ENCODE data around the gene SLC23A2. TPM values are rescaled to one million over a fixed set of nuclear protein-coding genes. Genes with fewer than 3 reads are reported as not detected.
"Not testable (repeated sequence)": the region's sequence is repeated elsewhere in the genome, so short reads cannot be mapped to it uniquely, and the experiment has no call there.

Gene SLC23A2
- total RNA-seq, 4 donors from 2014 or later = 3.6 to 15.1 (median 11.1) TPM

DNA sequence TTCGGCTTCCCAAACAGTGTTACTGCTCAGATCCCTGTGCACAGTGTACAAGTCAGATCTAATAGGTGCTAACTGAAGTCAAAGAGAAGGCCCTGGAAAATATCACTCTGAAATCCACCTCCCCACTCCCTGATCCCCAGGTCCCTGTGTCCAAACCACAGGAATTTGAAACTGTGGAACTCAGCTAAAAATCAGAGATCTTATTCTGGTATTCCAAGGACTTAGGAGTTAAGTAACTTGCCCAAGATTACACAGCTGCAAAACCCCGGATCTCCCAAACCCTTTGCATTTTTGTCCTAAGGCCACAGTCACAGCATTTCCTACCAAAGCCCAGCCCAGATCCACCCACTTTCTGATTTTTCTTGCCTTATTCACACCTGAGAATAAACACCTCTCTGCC is 32.3 kb upstream of the SLC23A2 start:
- Histone ChIP-seq H3K27ac (no peak overlapping the region), H3K36me3 (no peaks in the 10 kb centered on the region), H3K4me3 (no peak overlapping the region), H3K4me1 (no peaks in the 10 kb centered on the region), H3K9me3 (no peaks in the 10 kb centered on the region), H3K27me3 (peaks cover 0 to 23% (median 0%) of the 10 kb centered on the region in 4 donors)
- WGBS, 2 donors = 59 to 63% methylated on average over 2 of the region's 2 CpGs
- no peak for DNase-seq
- no peak for TF ChIP-seq POLR2A (IDR thresholded peaks at IDR 0.05)
- TF ChIP-seq, protein P1, sequence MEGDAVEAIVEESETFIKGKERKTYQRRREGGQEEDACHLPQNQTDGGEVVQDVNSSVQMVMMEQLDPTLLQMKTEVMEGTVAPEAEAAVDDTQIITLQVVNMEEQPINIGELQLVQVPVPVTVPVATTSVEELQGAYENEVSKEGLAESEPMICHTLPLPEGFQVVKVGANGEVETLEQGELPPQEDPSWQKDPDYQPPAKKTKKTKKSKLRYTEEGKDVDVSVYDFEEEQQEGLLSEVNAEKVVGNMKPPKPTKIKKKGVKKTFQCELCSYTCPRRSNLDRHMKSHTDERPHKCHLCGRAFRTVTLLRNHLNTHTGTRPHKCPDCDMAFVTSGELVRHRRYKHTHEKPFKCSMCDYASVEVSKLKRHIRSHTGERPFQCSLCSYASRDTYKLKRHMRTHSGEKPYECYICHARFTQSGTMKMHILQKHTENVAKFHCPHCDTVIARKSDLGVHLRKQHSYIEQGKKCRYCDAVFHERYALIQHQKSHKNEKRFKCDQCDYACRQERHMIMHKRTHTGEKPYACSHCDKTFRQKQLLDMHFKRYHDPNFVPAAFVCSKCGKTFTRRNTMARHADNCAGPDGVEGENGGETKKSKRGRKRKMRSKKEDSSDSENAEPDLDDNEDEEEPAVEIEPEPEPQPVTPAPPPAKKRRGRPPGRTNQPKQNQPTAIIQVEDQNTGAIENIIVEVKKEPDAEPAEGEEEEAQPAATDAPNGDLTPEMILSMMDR (IDR thresholded peaks at IDR 0.05) = no peak
- intact Hi-C loops (cut with DNase I) = no loop called here

DNA sequence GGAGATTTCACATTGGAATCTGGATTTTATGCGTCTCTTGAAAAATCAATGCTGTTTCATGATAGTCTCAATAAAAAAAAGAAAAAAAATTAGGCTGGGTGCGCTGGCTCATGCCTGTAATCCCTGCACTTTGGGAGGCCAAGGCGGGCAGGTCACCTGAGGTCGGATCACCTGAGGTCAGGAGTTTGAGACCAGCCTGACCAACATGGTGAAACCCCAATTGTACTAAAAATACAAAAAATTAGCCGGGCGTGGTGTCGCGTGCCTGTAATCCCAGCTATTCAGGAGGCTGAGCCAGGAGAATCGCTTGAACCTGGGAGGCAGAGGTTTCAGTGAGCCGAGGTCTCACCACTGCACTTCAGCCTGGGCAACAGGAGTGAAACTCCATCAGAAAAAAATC is 30.4 kb upstream of the SLC23A2 start:
- H3K36me3 ChIP-seq; H3K4me3 ChIP-seq; H3K4me1 ChIP-seq; intact Hi-C loops (cut with DNase I); H3K9me3 ChIP-seq; H3K27ac ChIP-seq; DNase-seq: not testable (repeated sequence)
- H3K27me3 ChIP-seq = peaks cover 0 to 23% (median 0%) of the 10 kb centered on the region in 4 donors
- 85 to 88% methylated on average over 8 to 10 of the region's 10 CpGs for WGBS, 2 donors

DNA sequence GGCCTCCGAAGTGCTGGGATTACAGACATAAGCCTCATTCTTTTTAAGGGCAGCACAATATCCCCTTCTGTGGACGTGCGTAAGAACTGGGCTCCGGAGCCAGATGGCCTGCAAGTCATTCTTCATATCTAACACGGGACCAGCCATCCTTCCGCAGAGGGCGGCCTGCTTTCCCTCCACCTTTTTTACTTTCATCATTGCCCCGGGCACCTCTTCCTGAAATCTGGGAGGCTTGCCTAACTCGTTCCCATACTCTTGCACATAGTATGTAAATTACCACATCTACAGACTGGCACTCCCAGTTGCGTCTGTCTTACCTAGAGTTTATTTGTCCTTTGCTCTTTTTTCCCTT is 29.9 kb upstream of the SLC23A2 start:
- H3K27me3 ChIP-seq = peaks cover 0 to 23% (median 0%) of the 10 kb centered on the region in 4 donors

DNA sequence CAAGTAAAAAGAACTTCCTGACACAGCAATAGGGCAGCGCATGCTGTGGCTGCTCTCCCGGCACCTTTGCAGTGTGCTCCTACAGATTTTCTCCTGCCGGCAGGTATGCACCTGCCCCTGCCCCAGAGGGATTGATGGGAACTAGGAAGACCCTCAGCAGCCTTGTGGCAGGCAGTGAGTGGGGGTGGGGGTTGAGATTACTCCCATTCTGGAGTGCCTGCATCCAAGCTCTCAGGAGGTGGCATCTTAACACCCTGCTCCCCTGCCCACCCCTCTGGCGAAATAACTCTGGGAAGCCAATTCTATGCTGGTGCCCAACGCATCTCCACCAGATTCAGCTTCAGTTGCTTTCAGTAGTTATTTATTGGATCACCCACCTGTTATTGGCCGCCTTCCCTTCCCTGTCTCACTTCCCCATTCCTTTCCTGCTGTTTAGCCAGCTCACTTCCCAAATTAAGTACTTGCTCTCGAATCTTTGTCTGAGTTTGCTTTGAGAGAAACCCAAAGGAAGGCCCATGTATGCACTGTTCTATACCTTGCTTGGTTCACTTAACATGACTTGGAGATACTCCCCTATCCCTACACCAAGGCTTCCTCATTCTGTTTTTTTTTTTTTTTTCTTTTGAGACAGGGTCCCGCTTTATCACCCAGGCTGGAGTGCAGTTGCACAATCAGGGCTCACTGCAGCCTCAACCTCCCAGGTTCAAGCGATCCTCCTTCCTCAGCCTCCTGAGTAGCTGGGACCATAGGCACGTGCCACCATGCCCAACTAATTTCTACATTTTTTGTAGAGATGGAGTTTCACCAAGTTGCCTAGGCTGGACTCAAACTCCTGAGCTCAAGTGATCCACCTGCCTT is 29.3 kb upstream of the SLC23A2 start:
- Histone ChIP-seq H3K9me3 (no peaks in the 10 kb centered on the region), H3K27ac (no peak overlapping the region), H3K27me3 (peaks cover 0 to 17% (median 0%) of the 10 kb centered on the region in 4 donors), H3K4me1 (no peaks in the 10 kb centered on the region), H3K36me3 (no peaks in the 10 kb centered on the region), H3K4me3 (no peak overlapping the region)
- intact Hi-C loops (cut with DNase I) = no loop called here
- TF ChIP-seq, protein P1 (IDR thresholded peaks at IDR 0.05) = no peak
- no peak for TF ChIP-seq POLR2A (IDR thresholded peaks at IDR 0.05)
- WGBS, 2 donors = 73 to 75% methylated on average over 9 to 10 of the region's 10 CpGs
- no peak for DNase-seq

More for the DNA sequence above, 29.9 kb upstream of the SLC23A2 start:
- WGBS, 2 donors = 45 to 63% methylated on average over 10 of the region's 10 CpGs
- Histone ChIP-seq H3K36me3 (no peaks in the 10 kb centered on the region), H3K4me3 (no peak overlapping the region), H3K4me1 (no peaks in the 10 kb centered on the region), H3K9me3 (no peaks in the 10 kb centered on the region), H3K27ac (no peak overlapping the region)
- DNase-seq = no peak
- no peak for TF ChIP-seq POLR2A (IDR thresholded peaks at IDR 0.05)
- TF ChIP-seq, protein P1 (IDR thresholded peaks at IDR 0.05) = no peak
- intact Hi-C loops (cut with DNase I) = no loop called here

DNA sequence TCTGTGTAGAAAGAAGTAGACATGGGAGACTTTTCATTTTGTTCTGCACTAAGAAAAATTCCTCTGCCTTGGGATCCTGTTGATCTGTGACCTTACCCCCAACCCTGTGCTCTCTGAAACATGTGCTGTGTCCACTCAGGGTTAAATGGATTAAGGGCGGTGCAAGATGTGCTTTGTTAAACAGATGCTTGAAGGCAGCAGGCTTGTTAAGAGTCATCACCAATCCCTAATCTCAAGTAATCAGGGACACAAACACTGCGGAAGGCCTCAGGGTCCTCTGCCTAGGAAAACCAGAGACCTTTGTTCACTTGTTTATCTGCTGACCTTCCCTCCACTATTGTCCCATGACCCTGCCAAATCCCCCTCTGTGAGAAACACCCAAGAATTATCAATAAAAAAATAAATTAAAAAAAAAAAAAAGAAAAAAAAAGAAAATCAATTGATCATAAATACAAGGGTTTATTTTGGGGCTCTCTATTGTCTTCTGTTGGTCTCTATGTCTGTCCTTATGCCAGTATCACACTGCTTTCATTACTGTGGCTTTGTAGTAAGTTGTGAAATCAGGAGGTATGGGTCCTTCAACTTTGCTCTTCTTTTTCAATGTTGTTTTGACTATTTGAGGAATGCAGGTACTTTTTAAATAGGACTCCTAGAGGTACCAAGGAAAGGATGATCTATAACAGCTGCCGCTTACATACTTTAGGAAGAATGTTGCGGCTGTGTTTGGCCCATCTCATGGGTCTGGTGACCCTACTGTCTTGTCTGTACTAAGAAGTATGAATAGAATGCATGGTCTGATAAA is 27.1 kb upstream of the SLC23A2 start:
- H3K9me3 ChIP-seq; DNase-seq; intact Hi-C loops (cut with DNase I); H3K4me3 ChIP-seq; H3K4me1 ChIP-seq; H3K27ac ChIP-seq; H3K27me3 ChIP-seq; H3K36me3 ChIP-seq: not testable (repeated sequence)
- WGBS, 2 donors = 92 to 94% methylated on average over 2 of the region's 4 CpGs

DNA sequence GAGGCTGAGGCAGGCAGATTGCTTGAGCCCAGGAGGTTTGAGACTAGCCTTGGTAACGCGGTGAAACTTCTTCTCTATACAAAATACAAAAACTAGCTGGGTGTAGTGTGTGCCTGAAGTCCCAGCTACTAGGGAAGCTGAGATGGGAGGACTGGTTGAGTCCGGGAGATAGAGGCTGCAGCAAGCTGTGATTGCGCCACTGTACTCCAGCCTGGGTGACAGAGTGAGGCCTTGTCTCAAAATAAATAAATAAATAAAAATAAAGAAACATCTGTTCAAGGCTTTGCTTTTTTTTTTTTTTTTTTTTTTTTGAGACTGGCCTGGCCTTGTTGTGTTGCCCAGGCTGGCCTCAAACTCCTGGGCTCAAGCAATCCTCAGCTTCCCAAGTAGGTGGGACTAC is 23.7 kb upstream of the SLC23A2 start:
- H3K9me3 ChIP-seq = no peaks in the 10 kb centered on the region
- H3K4me3 ChIP-seq = no peak overlapping the region
- no peak for DNase-seq
- H3K4me1 ChIP-seq = no peaks in the 10 kb centered on the region
- TF ChIP-seq POLR2A (IDR thresholded peaks at IDR 0.05) = no peak
- TF ChIP-seq, protein P1 (IDR thresholded peaks at IDR 0.05) = no peak
- no peaks in the 10 kb centered on the region for H3K36me3 ChIP-seq
- peaks cover 0 to under 1% (median 0%) of the 10 kb centered on the region in 4 donors for H3K27me3 ChIP-seq
- intact Hi-C loops (cut with DNase I) = no loop called here
- no peak overlapping the region for H3K27ac ChIP-seq
- WGBS, 2 donors = 92 to 94% methylated on average over 4 of the region's 4 CpGs
